Colon (tissue), 2 donors: ENCODE data around the gene NOL12.
A peak's percentile ranks its signal among the peaks of the same experiment; 100 is the strongest.
"Not testable (repeated sequence)": the region's sequence is repeated elsewhere in the genome, so short reads cannot be mapped to it uniquely, and the experiment has no call there.

ENCODE experiments used
- FAIRE-seq: peaks from 2 replicates; lab custom pipeline; 2012; peaks lifted over from hg19 to GRCh38; lab: Jason Lieb, UNC
- donor health status: control.
- donor health status: control.

Gene NOL12, protein sequence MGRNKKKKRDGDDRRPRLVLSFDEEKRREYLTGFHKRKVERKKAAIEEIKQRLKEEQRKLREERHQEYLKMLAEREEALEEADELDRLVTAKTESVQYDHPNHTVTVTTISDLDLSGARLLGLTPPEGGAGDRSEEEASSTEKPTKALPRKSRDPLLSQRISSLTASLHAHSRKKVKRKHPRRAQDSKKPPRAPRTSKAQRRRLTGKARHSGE

DNA sequence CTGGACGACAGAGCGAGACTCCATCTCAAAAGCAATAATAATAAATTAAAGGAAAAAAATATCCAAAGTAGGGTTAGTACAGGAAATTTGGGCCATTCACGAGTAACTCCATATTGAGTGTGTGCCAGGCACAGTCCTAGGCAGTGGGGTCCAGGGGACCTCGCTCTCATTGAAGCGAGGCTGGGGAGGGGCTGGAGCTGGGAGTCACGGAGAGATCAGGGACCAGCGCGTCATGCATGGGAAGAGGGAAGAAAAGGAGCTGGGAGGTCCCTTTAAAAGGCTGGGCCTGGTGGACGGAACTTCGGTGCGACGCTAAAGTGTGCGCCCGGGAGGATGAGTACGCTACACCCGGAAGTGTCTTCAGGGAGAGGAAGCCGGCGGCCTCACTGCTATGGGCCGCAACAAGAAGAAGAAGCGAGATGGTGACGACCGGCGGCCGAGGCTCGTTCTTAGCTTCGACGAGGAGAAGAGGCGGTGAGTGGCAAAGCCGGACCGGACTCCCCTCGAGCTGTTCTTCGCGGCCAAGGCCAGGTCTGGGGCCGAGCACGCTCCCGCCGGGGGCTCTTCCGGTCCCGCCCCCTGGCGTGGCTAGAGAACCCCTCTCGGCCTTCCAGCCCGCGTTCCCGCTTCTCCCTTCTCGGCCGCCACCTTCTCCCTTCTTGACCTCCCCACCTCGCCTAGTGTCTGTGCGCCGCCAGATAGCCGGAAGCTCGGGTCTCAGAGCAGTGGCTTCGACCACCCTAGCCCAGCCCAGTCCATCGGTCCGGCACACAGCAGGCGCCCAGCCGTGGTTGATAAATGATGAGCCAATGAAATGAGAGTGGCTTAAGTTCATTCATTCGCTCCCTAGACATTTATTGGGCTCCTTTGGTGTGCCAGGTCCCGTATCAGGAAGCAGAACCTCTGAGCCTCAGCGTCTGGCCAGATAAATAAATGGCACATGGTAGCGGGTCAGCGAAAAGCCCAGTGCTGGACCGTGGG lies at the start of gene NOL12:
TSS of gene NOL12 (plus strand) at position 342 of the 981 bp plus-strand sequence. CDS start at position 392, 50 bp downstream.
- no peak for FAIRE-seq

DNA sequence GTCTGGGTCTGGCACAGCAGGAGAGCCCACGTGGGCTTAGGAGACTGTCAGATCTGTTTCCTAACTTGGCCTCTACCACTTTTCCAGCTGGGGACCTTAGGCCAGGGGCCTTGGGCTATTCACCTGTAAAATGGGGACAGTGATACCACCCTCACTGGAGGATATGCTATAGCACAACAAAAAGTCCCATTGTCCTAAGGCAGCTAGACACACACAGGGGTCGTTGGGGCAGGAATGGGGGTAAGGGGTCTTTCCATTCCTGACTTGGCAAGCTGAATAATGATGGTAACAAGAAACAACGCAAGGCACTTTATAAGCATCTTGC lies 49.2 kb upstream of the NOL12 start:
- no peak for FAIRE-seq

DNA sequence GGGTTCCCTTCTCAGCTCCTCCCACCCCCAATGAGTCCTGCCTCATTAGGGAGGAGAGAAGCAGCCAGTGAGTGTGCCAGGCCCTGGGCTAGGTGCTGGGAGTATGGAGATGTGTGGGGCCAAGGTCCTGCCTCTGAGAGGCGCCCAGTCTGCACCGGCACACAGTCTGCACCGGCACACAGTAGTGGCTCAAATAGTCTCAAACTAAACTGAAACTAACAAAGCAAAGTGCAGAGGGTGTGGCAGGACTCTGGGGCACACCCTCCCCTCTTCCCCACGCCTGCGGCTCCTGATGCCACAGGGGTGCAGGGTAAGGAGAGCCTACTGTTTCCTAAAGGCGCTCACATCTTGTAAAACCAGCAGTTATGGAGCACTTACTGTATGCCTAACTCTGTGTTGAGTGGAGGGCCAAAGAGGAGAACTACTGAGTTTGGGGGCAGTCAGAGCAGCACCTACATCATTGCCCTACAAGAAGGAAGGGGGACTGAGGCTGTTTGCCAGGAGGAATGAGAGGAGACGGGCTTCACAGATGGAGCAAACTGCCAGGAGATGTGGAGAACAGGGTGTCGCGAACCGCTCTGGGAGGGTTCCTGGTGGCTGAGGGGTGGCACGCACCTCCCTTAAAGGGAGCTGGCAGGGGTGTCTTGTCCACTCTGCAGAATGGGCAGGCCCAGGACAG lies 47.6 kb upstream of the NOL12 start:
- no peak for FAIRE-seq

DNA sequence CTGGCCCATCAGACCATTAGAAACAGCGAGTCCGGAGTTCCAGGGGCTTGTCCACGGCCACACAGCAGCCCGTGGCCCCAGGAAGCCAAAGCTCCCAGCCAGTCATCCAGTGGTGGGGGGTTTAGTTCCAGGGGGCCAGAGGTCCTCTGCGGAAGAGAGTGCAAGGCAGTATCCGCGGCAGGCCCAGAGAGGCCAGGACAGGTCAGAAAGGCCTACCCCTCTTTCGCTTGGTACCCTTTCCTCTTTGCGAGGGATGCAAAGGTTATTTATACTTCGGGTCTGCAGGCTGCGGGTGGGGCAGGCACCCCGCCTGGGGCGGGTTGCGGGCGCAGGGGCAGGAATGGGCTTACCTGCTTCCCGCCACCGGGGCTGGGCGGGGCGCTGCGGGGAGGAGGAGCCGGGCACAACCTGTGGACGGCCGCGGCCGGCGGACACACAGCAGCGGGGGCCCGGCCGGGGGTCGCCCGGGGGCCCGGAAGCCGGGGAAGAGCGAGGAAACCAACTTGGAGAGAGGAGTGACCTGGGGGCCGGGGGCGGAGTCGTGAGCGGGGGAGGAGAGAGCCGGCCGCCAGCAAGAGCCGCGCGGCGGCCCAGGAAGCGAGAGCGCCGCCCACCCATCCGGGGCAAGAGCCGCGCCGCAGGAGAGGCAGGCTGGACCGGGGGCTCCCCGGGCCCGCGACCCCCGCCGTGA lies 46.9 kb upstream of the NOL12 start, which contains the start of gene SH3BP1:
TSS of gene SH3BP1 (plus strand) at position 600 of the 691 bp plus-strand sequence. CDS start 119 bp downstream, outside the sequence.
- no peak for FAIRE-seq

DNA sequence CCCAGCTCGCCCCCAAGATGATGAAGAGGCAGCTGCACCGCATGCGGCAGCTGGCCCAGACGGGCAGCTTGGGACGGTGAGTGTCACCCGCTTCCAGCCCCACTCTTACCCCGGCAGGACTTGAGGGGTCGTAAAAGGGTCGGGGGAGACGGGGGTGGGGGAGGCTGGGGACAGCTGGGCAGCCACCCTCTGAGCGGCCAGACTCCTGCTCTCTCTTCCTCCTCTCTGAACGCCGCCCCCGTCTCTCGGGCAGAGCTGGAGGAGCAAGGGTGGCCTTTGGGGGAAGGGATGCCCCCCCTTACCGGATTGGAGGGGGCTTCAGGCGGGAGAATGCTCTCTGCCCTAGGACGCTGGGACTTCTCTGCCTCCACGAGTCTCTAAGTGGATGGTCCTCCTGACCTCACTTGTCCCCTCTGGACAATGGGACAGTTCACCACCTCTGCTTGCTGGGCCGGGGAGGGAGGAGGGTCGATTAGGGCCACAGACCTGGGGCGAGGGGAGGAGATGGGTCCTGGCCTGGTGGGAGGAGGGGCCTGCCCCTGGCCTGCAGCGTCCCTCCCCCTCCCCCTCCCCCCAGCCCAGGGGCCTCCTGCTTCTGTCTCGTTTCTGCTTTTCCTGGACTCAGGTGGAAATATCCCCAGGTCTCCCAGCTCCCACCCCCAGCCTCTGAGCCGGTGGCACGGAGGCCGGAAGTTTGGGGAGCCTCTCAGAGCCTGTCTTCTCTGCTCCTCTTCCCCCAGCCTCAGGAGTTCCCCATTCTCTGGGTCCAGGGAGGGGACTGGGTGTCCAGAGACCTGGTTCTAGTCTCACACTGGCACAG lies 46.2 kb upstream of the NOL12 start:
- no peak for FAIRE-seq

DNA sequence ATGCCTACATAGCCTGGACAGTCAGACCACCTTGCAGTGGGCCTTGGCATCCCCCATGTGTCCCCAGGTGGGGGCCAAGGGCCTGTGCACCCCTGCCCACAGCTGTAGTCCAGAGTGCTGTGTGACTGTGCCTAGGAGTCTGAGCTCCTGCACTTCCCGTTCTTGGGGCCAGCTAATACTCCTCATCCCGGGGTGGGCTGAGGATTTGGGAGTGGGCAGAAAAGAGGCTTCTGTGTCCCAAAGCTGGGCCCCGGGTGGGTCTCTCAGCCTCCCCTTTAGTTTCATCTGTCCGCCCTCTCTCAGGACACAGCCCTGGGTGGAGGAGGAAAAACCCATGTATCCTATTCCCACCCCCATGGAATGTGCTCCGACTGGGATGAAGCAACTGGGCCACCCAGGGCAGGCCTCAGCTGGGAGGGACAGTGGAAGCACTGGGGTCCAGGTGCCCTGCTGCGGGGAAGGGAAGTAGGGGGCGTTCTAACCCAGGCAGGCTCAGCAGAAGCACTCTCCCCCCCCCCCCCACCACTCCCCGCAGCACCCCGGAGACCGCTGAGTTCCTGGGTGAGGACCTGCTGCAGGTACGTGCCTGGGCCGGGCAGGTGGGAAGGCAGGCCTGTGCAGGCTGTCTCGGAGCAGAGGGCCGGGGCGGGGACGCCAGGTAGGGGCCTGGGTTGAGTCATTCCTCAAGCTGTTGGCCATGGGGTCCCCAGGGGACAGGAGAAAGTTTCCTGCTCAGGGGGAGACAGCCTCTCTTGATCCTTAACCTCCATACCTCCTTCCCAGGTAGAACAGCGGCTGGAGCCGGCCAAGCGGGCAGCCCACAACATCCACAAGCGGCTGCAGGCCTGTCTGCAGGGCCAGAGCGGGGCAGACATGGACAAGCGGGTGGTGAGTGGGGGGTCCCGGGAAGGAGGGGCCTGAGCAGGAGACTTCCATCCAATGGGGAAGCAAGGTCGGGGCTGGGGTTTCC lies 45.3 kb upstream of the NOL12 start:
- FAIRE-seq = no peak

DNA sequence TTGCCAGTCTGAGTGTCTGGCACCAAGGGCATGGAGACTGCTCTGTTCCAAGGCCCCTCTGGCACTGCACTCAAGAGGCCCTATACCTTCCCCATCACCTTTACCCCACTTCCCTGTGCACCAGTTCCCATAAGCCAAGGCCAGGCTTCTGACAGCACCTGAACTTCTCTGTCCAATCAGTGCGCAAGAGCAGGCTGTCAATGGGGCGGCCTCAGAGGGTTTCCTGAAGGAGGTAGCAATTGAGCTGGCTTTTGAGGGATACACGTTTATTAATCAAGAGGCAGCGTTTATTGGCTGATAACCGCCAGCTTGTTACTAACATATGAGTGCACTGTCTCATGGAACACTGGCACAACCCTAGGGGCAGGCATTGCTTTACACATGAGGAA lies 44.6 kb upstream of the NOL12 start:
- FAIRE-seq = no peak

DNA sequence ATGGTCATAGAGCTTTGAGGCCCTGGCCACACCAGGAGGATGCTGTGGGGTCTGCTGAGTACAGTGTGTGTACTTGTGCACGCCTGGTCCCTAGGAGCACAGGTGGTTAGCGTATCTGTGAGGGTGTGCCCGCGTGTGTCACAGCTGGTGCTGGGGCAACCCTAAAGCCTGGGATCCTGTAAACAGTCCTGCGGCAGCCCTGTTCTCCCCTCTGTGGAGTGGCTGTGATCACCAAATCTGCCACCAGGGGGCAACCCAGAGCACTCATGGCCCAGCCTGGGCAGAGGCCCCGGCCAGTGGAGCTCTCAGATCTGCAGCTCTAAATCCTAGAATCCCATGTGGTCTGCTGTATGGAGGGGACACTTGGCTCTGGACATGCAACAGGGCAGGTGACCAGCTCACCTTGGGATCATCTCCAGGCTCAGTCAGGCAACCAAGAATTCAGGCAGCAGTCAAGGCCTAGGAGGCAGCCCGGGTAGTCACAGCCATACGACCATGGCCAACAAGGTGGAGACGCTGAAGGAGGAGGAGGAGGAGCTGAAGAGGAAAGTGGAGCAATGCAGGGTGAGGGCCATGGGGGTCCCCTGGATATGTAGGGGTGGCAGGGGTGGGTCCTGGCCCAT lies 42.8 kb upstream of the NOL12 start:
- no peak for FAIRE-seq

DNA sequence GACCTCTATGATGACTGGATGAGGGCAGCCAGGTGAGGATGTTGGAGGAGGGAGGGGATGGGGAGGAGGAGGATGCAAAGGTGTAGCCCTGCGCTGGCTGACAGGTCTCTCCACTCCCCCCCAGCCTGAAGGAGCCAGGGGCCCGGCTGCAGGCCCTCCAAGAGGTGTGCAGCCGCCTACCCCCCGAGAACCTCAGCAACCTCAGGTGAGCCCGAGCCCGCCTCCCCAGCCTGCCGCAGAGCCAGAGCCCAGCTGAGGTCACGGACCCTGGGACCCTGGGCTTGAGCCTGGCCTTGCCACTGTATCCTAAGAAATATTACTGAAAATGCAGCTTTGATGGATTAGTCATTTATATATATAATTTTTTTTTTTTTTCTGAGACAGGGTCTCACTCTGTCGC lies 38.8 kb upstream of the NOL12 start:
- FAIRE-seq = no peak

DNA sequence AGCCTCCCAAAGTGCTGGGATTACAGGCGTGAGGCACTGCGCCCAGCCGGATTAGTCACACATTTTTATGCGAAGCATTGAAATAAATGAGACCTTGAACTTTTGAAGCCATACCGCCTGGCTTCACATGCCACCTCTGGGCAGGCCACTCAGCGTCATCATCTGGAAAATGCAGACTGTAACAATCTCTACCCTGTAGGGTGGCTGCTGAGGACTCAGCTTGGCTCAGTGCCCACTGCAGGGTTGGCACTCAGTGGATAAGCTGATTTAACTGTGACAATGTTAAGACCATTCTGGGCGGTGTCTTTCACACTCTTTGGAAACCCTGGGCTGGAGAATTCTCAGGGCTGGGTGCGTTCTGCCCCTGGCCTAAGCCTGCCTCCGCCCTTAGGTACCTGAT lies 38.2 kb upstream of the NOL12 start:
- no peak for FAIRE-seq

DNA sequence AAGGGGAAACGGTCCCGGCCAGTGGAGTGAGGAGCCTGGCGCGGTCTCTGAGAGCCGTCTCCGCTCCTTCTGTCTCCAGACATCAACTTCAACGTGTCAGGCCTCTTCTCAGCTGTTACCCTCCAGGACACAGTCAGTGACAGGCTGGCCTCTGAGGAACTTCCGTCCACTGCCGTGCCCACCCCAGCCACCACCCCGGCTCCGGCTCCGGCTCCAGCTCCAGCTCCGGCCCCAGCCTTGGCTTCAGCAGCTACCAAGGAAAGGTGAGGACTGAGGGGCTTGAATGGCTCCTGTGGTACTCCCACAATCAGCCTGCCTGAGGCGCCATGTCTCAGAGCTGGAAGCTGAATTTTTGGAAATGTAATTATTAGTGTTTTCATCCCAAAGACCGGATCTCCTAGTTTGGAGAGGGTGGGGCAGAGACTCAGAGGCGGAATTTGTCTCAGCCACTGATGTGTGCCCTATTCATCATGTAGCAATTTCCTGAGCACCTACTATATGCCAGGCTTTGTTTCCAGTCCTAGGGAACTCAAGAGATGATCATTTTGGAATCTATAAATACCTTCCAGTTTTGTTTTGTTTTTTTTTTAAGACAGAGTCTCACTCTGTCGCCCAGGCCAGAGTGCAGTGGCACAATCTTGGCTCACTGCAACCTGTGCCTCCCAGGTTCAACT lies 35.5 kb upstream of the NOL12 start:
- FAIRE-seq = no peak

DNA sequence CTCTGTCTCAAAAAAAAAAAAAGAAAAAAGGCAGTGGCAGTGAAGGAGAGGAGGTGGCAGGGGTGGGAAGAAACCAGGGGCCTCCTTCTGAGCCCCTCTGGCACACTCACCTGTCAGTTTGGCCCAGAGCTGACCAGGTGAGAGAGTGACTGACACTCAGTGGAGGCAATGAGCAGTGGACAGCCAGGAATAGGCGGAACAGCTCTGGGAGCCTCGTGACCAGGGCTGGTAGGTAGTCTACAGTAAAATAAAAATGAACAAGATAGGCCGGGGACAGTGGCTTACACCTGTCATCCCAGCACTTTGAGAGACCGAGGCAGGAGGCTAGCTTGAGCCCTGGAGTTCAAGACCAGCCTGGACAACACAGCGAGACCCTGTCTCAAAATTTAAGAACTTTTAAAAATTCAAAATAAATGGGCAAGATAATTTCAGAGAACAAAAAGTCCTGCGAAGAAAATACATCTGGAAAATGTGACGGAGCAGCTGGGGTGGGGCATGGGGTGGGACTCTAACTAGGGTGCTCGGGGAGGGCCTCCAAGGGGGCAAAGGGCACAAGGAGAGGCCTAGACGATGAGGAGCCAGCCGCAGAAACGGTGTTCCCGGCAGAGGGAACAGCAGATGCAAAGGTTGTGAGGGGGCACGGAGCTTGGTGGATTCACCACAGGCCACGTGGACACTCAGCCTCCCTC lies 31.4 kb upstream of the NOL12 start:
- no peak for FAIRE-seq

DNA sequence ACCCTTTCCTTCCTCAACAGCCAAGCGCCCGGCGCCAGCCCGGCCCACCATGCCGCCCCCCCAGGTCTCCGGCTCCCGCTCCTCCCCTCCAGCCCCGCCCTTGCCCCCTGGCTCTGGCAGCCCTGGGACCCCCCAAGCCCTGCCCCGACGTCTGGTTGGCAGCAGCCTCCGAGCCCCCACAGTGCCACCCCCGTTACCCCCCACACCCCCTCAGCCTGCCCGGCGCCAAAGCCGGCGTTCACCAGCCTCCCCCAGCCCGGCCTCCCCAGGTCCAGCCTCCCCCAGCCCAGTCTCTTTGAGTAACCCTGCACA lies 30.9 kb upstream of the NOL12 start:
- no peak for FAIRE-seq

DNA sequence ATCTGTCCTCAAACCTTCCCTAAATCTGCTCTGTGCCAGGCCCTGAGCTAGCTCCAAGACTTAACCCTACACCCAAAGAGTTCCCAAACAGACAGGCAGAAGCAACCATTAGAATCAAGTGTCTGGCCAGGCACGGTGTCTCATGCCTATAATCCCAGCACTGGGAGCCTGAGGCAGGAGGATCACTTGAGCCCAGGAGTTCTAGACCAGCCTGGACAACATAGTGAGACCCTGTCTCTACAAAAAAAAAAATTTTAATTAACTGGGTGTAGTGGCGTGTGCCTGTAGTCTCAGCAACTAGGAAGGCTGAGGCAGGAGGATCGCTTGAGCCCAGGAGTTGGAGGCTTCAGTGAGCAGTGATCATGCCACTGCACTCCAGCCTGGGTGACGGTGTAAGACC lies 29.6 kb upstream of the NOL12 start:
- FAIRE-seq = not testable (repeated sequence)

DNA sequence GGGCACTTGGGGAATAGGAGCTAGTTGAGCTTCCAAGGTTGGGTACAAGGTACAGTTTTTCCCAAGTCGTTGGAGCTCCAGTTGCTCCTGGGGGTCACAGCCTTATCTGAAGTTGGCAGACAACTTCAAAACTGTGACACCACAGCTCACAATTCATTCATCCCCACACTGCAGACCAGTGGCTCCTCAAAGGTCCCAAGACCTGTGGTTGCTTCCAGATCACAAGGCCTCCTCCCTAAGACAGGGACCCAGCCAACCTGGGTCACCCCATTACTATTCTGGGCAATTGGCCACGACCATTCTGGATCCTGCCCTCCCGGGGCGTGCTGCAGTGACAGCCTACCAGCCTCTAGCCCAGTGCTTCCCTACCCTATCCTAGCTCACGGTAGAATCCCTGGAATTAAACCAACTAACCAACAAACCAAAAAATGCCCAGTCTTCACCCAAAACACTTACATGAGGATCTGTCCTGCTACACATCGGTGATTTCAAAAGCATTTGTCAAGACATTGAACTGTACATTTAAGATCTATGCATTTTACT lies 28.5 kb upstream of the NOL12 start:
- no peak for FAIRE-seq

DNA sequence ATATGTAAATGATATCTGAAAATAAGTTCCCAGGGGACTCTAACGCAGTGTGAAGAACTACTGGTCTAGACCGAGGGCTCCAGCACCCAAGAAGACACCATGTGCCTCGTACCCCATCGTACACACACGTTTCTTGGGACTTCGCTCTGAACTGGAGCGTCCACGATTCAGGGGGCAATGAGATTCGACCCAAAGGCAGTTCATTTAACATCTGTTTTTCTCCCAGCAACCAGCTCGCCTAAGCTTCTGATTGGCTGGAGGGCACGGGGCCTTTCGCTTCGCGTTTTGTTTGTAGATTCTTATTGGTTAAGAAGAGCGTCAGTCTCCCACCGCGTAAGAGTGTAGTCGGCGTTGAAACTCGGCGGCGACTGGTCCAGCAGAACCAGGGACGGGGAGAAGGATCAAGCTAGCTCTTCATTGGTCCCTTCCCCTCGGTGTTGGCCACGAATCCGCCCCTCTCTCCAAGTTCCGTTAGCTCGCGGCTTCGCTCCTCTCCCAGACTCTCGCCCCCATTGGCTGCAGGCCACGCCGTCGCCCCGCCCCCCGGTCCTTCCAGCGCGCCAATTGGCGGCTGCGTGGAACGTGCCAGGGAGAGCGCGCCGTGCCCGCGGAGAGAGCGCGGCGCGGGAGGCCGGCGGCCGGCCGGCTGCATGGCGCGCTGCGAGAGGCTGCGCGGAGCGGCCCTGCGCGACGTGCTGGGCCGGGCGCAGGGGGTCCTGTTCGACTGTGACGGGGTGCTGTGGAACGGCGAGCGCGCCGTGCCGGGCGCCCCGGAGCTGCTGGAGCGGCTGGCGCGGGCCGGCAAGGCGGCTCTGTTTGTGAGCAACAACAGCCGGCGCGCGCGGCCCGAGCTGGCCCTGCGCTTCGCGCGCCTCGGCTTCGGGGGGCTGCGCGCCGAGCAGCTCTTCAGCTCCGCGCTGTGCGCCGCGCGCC lies 27.7 kb upstream of the NOL12 start, which contains the start of gene PDXP:
TSS of gene PDXP (plus strand) at position 591 of the 933 bp plus-strand sequence. CDS start at position 651, 60 bp downstream.
- peak; percentile 64 for FAIRE-seq
